ENCODE measurements around the gene UBE2G2.

Gene UBE2G2

GRCh38 chr21:44801468-44802395 lies at the start of gene UBE2G2:
TSS of gene UBE2G2 (minus strand) at chr21:44801820. CDS start at chr21:44801748, 72 bp downstream.
- DNase-seq, result peak in 13 of 14 donors; percentile 29 to 90 (median 72)

- DNase-seq, result no peak
Observed at GRCh38 chr21:44850905-44851657, 49.5 kb upstream of the UBE2G2 start.

- no peak for DNase-seq
Observed at GRCh38 chr21:44850208-44850800, 48.7 kb upstream of the UBE2G2 start.

DNA sequence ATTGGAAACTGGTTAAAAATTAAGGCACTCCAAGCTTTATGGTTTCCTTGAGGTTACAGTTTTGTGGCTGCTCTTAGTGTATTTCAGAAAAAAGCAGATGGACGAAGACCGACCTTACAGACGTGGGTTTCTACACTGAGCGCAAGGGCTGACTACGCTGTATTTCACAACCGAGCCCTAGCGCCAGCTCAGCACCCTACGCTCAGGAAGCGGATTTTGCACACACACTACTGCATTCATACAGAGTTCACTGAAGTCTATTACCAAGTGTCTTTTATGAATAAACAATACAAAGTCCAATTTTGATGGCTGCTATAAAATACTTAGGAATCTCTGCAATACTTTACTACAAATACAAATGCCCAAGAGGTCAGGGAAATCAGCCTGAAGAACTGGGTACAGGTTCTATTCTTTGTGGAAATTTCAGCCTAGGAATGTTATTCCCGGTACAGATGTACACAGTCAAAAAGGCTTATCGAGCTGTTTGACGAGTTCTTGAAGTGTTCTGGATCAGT lies 48.1 kb upstream of the UBE2G2 start:
- no peak for DNase-seq

DNA sequence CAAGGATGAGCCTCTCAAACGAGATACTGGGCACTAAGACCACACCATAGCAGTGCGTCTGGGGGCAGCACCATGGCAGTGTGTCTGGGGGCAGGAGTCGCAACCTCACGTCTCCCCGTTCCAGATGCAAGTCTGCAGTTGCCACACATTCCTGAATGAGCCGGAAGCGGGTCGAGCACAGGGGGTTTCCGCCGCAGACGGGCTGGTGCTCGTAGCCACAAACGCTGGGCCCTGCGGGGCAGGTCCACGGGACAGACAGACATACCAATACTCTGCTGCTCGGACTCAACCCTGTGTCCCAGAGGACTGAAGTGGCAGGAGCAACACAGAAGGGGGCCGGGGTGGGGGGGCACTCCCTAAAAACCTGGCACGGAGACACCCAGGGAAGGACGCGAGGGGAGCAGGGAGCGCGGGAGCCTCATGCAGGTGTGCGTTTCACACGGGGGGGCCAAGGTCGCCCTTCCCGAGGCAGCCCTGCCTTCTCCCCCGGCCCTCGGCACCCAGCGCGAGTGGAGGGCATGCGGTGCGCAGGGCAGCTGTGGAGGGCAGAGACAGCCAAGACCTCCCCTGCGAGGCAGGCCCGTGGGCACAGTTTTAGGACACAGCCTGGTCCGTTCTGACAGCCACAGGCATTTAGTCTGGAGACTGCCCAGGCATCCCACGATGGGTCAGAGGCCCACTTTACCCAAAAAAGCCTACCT lies 47.4 kb upstream of the UBE2G2 start:
- no peak for DNase-seq

- no peak for DNase-seq
Observed at GRCh38 chr21:44847261-44848056, 45.8 kb upstream of the UBE2G2 start.

GRCh38 chr21:44846485-44847260 lies 45.1 kb upstream of the UBE2G2 start:
- DNase-seq, result peak in 4 of 14 donors; percentile 13 to 43 (median 20)

- no peak for DNase-seq
Observed at GRCh38 chr21:44846224-44846484, 44.5 kb upstream of the UBE2G2 start.

GRCh38 chr21:44845418-44846223 lies 44.0 kb upstream of the UBE2G2 start:
- DNase-seq, result peak in 8 of 14 donors; percentile 5 to 37 (median 21)

GRCh38 chr21:44844256-44844655 lies 42.6 kb upstream of the UBE2G2 start:
- no peak for DNase-seq

DNA sequence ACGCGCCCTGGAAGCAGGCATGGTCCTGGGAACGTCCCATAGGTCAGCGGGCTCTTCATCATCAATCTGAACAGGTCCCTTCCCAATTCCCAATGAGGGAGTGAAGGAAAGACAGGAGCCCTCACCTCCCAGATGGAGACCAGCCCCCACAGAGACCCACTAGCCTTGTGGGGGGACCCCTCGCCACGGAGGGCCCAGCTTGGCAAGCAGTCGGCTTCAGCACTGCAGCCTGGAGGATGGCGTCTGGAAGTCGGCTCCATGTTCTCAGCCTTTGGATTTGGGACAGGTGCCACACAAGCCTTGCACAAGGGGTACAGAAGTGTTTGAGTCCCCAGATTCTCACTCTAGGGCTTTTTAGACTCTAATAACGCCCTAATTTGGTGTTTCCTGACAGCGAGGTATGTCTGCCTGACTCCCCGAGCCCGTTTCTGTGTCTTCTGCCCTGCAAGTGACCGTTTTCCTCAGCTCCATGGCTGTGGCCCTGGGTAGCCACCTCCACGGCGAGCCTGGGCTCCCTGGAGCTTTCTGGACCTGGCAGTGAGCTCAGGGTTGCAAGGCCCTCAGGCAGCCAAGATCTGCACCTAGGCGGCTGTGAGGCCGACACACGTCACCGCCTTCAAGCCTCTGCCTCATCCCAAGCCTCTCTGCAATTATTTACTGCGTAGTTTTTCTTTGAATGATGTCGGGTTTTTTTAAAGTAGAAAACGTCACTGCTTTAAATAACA lies 41.3 kb upstream of the UBE2G2 start:
- DNase-seq, result no peak

GRCh38 chr21:44842087-44842486 lies 40.5 kb upstream of the UBE2G2 start:
- no peak for DNase-seq

- DNase-seq, result no peak
Observed at GRCh38 chr21:44840771-44841170, 39.2 kb upstream of the UBE2G2 start.

DNA sequence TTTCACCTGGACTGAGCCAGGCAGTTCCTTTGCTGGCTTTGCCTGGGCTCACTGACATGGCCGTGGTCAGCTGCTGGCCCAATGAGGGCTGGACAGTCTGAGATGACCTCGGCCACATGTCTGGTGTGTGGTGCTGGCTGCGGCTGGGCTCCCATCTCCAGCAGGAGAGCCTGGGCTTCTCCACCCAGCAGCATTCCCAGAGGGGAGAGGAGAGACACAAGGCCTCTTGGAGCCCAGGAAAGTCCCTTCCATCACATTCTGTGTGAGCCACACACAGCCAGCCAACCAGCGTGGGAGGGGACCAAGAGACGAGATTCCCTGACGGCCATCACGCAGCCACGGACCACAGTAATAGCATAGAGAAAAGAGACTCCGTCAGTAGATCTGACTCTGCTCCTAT lies 37.3 kb upstream of the UBE2G2 start:
- DNase-seq, result no peak

GRCh38 chr21:44838039-44838895 lies 36.6 kb upstream of the UBE2G2 start:
- DNase-seq, result no peak

GRCh38 chr21:44837537-44837936 lies 35.9 kb upstream of the UBE2G2 start:
- no peak for DNase-seq

GRCh38 chr21:44836666-44837471 lies 35.2 kb upstream of the UBE2G2 start:
- peak in 2 of 14 donors; percentile 10 to 33 for DNase-seq

Data from C1 segment of cervical spinal cord (tissue), 14 donors.